Neural progenitor cell (in vitro differentiated cells): ENCODE results near the gene RUSC1. TPM values are rescaled to one million over a fixed set of nuclear protein-coding genes. Genes with fewer than 3 reads are reported as not detected.

Experiments used
- DNase-seq: peaks from one replicate; pipeline ENCODE4 v3.0.0-alpha.2; 2016; ENCODE audit warnings: low spot score
- H2AFZ ChIP-seq: fragments of 200-600 bp; sonication (generic); replicated peaks from 2 replicates; pipeline ENCODE4 v1.6.1; 2016; ENCODE audit warnings: antibody characterized with exemption
- H3F3A ChIP-seq: fragments of 200-600 bp; sonication (generic); 2 replicates; pipeline ENCODE4 v1.6.1; 2016; ENCODE audit warnings: antibody characterized with exemption, low read depth
- H3K27ac ChIP-seq: fragments of 200-600 bp; sonication (generic); 2 replicates; pipeline ENCODE4 v1.5.1; 2016; ENCODE audit warnings: mild to moderate bottlenecking
- H3K27me3 ChIP-seq: fragments of 200-600 bp; sonication (generic); 2 replicates; pipeline ENCODE4 v1.6.1; 2016; ENCODE audit warnings: mild to moderate bottlenecking, moderate library complexity
- H3K36me3 ChIP-seq: fragments of 200-600 bp; sonication (generic); 2 replicates; pipeline ENCODE4 v1.5.1; 2016
- H3K4me1 ChIP-seq: fragments of 200-600 bp; sonication (generic); 2 replicates; pipeline ENCODE4 v1.6.1; 2016; ENCODE audit warnings: mixed run types
- H3K4me2 ChIP-seq: fragments of 200-600 bp; sonication (generic); 2 replicates; pipeline ENCODE4 v1.6.1; 2016
- H3K4me3 ChIP-seq: fragments of 200-600 bp; sonication (generic); 2 replicates; pipeline ENCODE4 v1.5.1; 2016
- H3K79me2 ChIP-seq: fragments of 200-600 bp; sonication (generic); 2 replicates; pipeline ENCODE4 v1.6.1; 2016; ENCODE audit warnings: low read depth
- H3K9ac ChIP-seq: fragments of 200-600 bp; sonication (generic); 2 replicates; pipeline ENCODE4 v1.6.1; 2016
- H3K9me3 ChIP-seq: fragments of 200-600 bp; sonication (generic); 2 replicates; pipeline ENCODE4 v1.5.1; 2016; ENCODE audit warnings: low read depth
- H4K20me1 ChIP-seq: fragments of 200-600 bp; sonication (generic); 2 replicates; pipeline ENCODE4 v1.6.1; 2016; ENCODE audit warnings: low read depth
- H3K27ac Mint-ChIP-seq: 3 replicates; pipeline ENCODE4 v1.8.0; 2021; ENCODE audit warnings: mixed read lengths
- H3K27me3 Mint-ChIP-seq: 2 replicates; pipeline ENCODE4 v1.8.0; 2022; ENCODE audit warnings: low read depth, mild to moderate bottlenecking, inconsistent platforms, moderate library complexity, mixed read lengths; ENCODE audit not compliant: insufficient read depth
- H3K36me3 Mint-ChIP-seq: 3 replicates; pipeline ENCODE4 v1.8.0; 2021; ENCODE audit warnings: mixed read lengths
- H3K4me1 Mint-ChIP-seq: 3 replicates; pipeline ENCODE4 v1.8.0; 2021; ENCODE audit warnings: mixed read lengths
- H3K4me3 Mint-ChIP-seq: 3 replicates; pipeline ENCODE4 v1.8.0; 2021; ENCODE audit warnings: mild to moderate bottlenecking, moderate library complexity, mixed read lengths
- H3K9me3 Mint-ChIP-seq: 3 replicates; pipeline ENCODE4 v1.8.0; 2020; ENCODE audit warnings: mixed read lengths
- EZH2 ChIP-seq: fragments of 200-600 bp; sonication (generic); IDR thresholded peaks from 2 replicates; pipeline ENCODE4 v1.6.1; 2017; ENCODE audit warnings: antibody characterized with exemption, mild to moderate bottlenecking, moderate library complexity
- EZH2phosphoT487 ChIP-seq: fragments of 200-600 bp; sonication (generic); IDR thresholded peaks from 2 replicates; pipeline ENCODE4 v1.6.1; 2017; ENCODE audit warnings: antibody characterized with exemption
- total RNA-seq: library from RNA; depleted of rRNA; stranded (reverse); fragments of >200 nt; gene quantifications from 2 replicates; pipeline ENCODE4 v1.2.3, GENCODE V29; 2015; ENCODE audit warnings: low replicate concordance
- TF ChIP-seq, protein P1 (sequence below): fragments of 200-600 bp; sonication (generic); IDR thresholded peaks from 2 replicates; pipeline ENCODE4 v1.5.1; 2017; ENCODE audit warnings: antibody characterized with exemption, mild to moderate bottlenecking

RUSC1 gene
- total RNA-seq, 1 donor from 2014 or later: 17.0 TPM

- Mint-ChIP-seq H3K4me3 (peak overlapping the region; percentile 47), H3K9me3 (peaks cover 5% of the 10 kb centered on the region), H3K36me3 (no peaks in the 10 kb centered on the region), H3K27me3 (peaks cover 25% of the 10 kb centered on the region), H3K27ac (no peak overlapping the region), H3K4me1 (peaks cover 6% of the 10 kb centered on the region)
- Histone ChIP-seq H3K4me2 (peak overlapping the region; percentile 83), H3K4me1 (no peaks in the 10 kb centered on the region), H3K79me2 (no peaks in the 10 kb centered on the region), H2AFZ (peak overlapping the region; percentile 93), H3K9ac (no peak overlapping the region), H3K9me3 (no peaks in the 10 kb centered on the region), H3K27me3 (peaks cover 51% of the 10 kb centered on the region), H3K27ac (no peak overlapping the region), H3K4me3 (peak overlapping the region; percentile 47), H3F3A (peaks cover 3% of the 10 kb centered on the region), H4K20me1 (no peaks in the 10 kb centered on the region), H3K36me3 (no peaks in the 10 kb centered on the region)
- DNase-seq: peak; percentile 40
- TF ChIP-seq EZH2phosphoT487 (no peak), EZH2 (no peak)
- TF ChIP-seq, protein P1, sequence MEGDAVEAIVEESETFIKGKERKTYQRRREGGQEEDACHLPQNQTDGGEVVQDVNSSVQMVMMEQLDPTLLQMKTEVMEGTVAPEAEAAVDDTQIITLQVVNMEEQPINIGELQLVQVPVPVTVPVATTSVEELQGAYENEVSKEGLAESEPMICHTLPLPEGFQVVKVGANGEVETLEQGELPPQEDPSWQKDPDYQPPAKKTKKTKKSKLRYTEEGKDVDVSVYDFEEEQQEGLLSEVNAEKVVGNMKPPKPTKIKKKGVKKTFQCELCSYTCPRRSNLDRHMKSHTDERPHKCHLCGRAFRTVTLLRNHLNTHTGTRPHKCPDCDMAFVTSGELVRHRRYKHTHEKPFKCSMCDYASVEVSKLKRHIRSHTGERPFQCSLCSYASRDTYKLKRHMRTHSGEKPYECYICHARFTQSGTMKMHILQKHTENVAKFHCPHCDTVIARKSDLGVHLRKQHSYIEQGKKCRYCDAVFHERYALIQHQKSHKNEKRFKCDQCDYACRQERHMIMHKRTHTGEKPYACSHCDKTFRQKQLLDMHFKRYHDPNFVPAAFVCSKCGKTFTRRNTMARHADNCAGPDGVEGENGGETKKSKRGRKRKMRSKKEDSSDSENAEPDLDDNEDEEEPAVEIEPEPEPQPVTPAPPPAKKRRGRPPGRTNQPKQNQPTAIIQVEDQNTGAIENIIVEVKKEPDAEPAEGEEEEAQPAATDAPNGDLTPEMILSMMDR: no peak
Measured at GRCh38 chr1:155294520-155295182, 26.0 kb upstream of the RUSC1 start.

DNA sequence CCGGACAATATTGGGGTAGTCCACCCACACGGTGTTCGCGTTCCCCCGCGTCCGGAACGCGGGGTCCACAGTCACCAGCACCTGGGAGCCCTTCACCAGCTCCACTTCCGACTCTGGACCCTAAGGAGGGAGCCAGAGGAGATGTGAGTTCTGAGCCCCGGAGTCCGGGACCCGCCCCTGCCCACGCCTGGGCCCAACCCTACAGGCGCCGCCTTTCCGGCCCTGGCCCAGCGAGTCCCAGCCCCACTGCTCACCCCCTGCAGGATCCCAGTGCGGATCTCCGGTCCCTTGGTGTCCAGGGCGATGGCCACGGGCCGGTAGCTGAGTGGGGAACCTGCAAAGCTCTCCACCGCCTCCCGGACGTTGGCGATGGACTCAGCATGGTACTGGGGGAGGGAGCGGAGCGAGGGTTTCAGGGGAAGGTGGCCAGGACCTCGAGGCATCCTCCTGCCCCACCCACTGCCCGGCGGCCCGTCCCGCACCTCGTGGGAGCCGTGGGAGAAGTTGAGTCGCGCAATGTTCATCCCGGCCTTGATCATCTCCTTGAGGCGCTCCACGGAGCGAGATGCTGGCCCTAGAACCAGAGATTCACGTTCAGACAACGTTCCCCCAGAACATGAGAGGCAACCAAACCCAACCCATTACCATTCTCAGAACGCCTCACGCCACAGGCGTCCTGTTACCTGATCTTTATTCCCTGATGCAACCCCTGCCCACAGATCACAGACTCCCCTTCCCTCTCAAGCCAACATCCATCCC lies 25.3 kb upstream of the RUSC1 start:
- H3K4me2 ChIP-seq: peak overlapping the region; percentile 83
- peaks cover 51% of the 10 kb centered on the region for H3K27me3 ChIP-seq
- H3K36me3 Mint-ChIP-seq: no peaks in the 10 kb centered on the region
- H3K4me1 ChIP-seq: no peaks in the 10 kb centered on the region
- H3K36me3 ChIP-seq: no peaks in the 10 kb centered on the region
- H3K9me3 ChIP-seq: no peaks in the 10 kb centered on the region
- H3K4me1 Mint-ChIP-seq: peaks cover 6% of the 10 kb centered on the region
- H3K9ac ChIP-seq: no peak overlapping the region
- peaks cover 5% of the 10 kb centered on the region for H3K9me3 Mint-ChIP-seq
- no peak for DNase-seq
- no peak overlapping the region for H3K27ac ChIP-seq
- H3K4me3 ChIP-seq: peak overlapping the region; percentile 47
- peak; percentile 56 for TF ChIP-seq EZH2
- no peak for TF ChIP-seq EZH2phosphoT487
- H3K27me3 Mint-ChIP-seq: peaks cover 25% of the 10 kb centered on the region
- peak overlapping the region; percentile 50 for H3K27ac Mint-ChIP-seq
- H3K79me2 ChIP-seq: no peaks in the 10 kb centered on the region
- H4K20me1 ChIP-seq: no peaks in the 10 kb centered on the region
- H2AFZ ChIP-seq: peak overlapping the region; percentile 93
- H3F3A ChIP-seq: peaks cover 3% of the 10 kb centered on the region
- H3K4me3 Mint-ChIP-seq: no peak overlapping the region

GRCh38 chr1:155295942-155296267 lies 24.8 kb upstream of the RUSC1 start:
- Histone ChIP-seq H3F3A (peaks cover 3% of the 10 kb centered on the region), H3K27me3 (peaks cover 51% of the 10 kb centered on the region), H2AFZ (peak overlapping the region; percentile 93)

More at GRCh38 chr1:155295942-155296267, 24.8 kb upstream of the RUSC1 start:
- no peaks in the 10 kb centered on the region for H3K36me3 Mint-ChIP-seq
- peaks cover 5% of the 10 kb centered on the region for H3K9me3 Mint-ChIP-seq
- no peak overlapping the region for H3K4me3 Mint-ChIP-seq
- Histone ChIP-seq H3K9me3 (no peaks in the 10 kb centered on the region), H3K4me2 (peak overlapping the region; percentile 83), H3K27ac (no peak overlapping the region), H3K79me2 (no peaks in the 10 kb centered on the region), H3K9ac (no peak overlapping the region), H3K36me3 (no peaks in the 10 kb centered on the region), H3K4me1 (no peaks in the 10 kb centered on the region), H4K20me1 (no peaks in the 10 kb centered on the region), H3K4me3 (peak overlapping the region; percentile 47)
- H3K4me1 Mint-ChIP-seq: peaks cover 6% of the 10 kb centered on the region
- TF ChIP-seq, protein P1: no peak
- TF ChIP-seq EZH2 (no peak), EZH2phosphoT487 (no peak)
- DNase-seq: no peak
- no peak overlapping the region for H3K27ac Mint-ChIP-seq
- peaks cover 25% of the 10 kb centered on the region for H3K27me3 Mint-ChIP-seq
